Measurements from ENCODE around the gene RBPJ. TPM values are rescaled to one million over a fixed set of nuclear protein-coding genes. Genes with fewer than 3 reads are reported as not detected.

The RBPJ gene
- 88.4 TPM for total RNA-seq
- polyA plus RNA-seq = 100 to 1,000 TPM in 2 of 4 donors, 10 to 100 TPM in 2; 68.5 to 120 (median 98.0) TPM

GRCh38 chr4:26320538-26321372 is at the start of gene RBPJ:
TSS of gene RBPJ (plus strand) at chr4:26321014. CDS start at chr4:26321029, 15 bp downstream.
- peak within 1 kb of the TSS; percentile 96 to 98 (median 98) for H3K27ac Mint-ChIP-seq
- H3K9me3 ChIP-seq (ENCODE audit: control insufficient read depth in 2 of 2, low read length in 2 of 2) = no peaks in the 10 kb centered on the region
- peak within 1 kb of the TSS; percentile 87 for H3K27ac ChIP-seq (ENCODE audit: insufficient read depth, low read length, poor library complexity, severe bottlenecking)
- peak within 1 kb of the TSS; percentile 89 for H3K4me3 ChIP-seq (ENCODE audit: low read depth, low read length)
- no peaks in the 10 kb centered on the region for H3K27me3 ChIP-seq (ENCODE audit: control insufficient read depth, insufficient read depth, low read length)
- DNase-seq = peak; percentile 83 to 87 (median 84)
- peaks cover 5% of the 10 kb centered on the region for H3K27me3 Mint-ChIP-seq
- H3K9me3 Mint-ChIP-seq = peaks cover 0 to 2% (median 0%) of the 10 kb centered on the region in 7 donors
- peaks cover 37% of the 10 kb centered on the region for H3K4me1 ChIP-seq (ENCODE audit: control insufficient read depth, insufficient read depth, low read length, poor library complexity, severe bottlenecking)
- peak within 1 kb of the TSS; percentile 96 to 100 (median 98) for H3K4me3 Mint-ChIP-seq
- no peaks in the 10 kb centered on the region for H3K36me3 ChIP-seq (ENCODE audit: control insufficient read depth, insufficient read depth, low read length)
- H3K36me3 Mint-ChIP-seq = no peaks in the 10 kb centered on the region
- peaks cover 24 to 47% (median 39%) of the 10 kb centered on the region in 4 donors for H3K4me1 Mint-ChIP-seq
- ATAC-seq (ENCODE audit: low read depth in 2 of 2) = peak; percentile 14 to 15

- no peaks in the 10 kb centered on the region for H3K27me3 ChIP-seq (ENCODE audit: control insufficient read depth, insufficient read depth, low read length)
- Mint-ChIP-seq H3K27me3 (peaks cover 18% of the 10 kb centered on the region), H3K36me3 (no peaks in the 10 kb centered on the region), H3K27ac (no peak overlapping the region), H3K4me1 (no peaks in the 10 kb centered on the region), H3K9me3 (peaks cover 0 to 2% (median 0%) of the 10 kb centered on the region in 7 donors), H3K4me3 (no peak overlapping the region)
- ATAC-seq (ENCODE audit: low read depth in 2 of 2) = no peak
- H3K36me3 ChIP-seq (ENCODE audit: control insufficient read depth, insufficient read depth, low read length) = no peaks in the 10 kb centered on the region
- H3K4me1 ChIP-seq (ENCODE audit: control insufficient read depth, insufficient read depth, low read length, poor library complexity, severe bottlenecking) = no peaks in the 10 kb centered on the region
- no peak for DNase-seq
- H3K27ac ChIP-seq (ENCODE audit: insufficient read depth, low read length, poor library complexity, severe bottlenecking) = no peak overlapping the region
- no peak overlapping the region for H3K4me3 ChIP-seq (ENCODE audit: low read depth, low read length)
- H3K9me3 ChIP-seq (ENCODE audit: control insufficient read depth in 2 of 2, low read length in 2 of 2) = no peaks in the 10 kb centered on the region
These were observed 49.1 kb upstream of the RBPJ start for GRCh38 chr4:26271703-26272102.

DNA sequence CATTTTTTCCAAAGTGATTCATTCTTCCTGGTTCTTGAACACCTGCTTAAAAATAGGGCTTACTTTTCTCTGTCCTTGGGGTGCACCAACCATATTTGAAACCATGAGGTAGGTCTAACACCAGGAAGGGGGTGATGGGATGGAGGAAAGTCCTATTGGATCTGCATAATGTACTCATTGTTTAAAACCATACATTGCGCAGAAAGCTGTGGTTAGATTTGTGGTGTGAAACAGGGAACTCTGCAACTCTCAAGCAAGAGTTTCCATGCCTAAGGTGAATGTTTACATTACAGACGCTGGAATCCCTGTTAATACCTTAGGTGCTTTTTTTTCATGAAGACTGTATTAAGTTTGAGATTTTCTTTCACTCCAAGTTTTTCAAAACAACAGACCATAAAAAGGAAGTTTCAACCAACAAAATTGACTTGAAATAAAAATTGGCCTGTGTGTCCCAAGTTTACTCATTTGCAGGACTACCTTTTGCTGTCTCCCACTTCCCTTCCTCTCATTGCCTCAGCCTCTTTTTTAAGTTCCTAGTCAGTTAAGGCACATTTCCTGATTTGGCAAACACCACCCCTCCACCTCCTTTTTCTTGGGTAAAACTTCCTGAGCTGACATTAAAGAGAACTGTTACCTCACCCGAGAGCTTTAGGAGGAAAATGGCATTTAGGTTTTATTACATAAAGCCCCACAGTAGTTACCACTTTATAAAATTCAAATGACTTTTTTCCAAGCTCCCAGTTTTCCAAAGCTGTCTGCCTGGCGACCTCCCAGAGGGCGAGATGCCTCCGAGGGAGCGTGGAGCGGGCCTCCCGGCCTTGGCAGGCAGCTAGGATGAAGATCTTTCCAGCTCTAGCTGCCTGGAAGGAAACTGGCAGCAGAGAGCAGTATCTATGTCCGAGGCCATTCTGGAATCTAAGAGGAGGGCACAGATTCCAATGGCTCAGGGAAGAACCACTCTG is 47.9 kb upstream of the RBPJ start:
- H3K9me3 Mint-ChIP-seq = peaks cover 0 to 2% (median 0%) of the 10 kb centered on the region in 7 donors
- peaks cover 21% of the 10 kb centered on the region for H3K27me3 Mint-ChIP-seq
- Histone ChIP-seq H3K4me3 (ENCODE audit: low read depth, low read length) (no peak overlapping the region), H3K27me3 (ENCODE audit: control insufficient read depth, insufficient read depth, low read length) (no peaks in the 10 kb centered on the region), H3K9me3 (ENCODE audit: control insufficient read depth in 2 of 2, low read length in 2 of 2) (no peaks in the 10 kb centered on the region), H3K27ac (ENCODE audit: insufficient read depth, low read length, poor library complexity, severe bottlenecking) (no peak overlapping the region), H3K36me3 (ENCODE audit: control insufficient read depth, insufficient read depth, low read length) (no peaks in the 10 kb centered on the region), H3K4me1 (ENCODE audit: control insufficient read depth, insufficient read depth, low read length, poor library complexity, severe bottlenecking) (no peaks in the 10 kb centered on the region)
- no peak for ATAC-seq (ENCODE audit: low read depth in 2 of 2)
- no peak overlapping the region for H3K4me3 Mint-ChIP-seq
- H3K4me1 Mint-ChIP-seq = no peaks in the 10 kb centered on the region
- no peaks in the 10 kb centered on the region for H3K36me3 Mint-ChIP-seq
- no peak for DNase-seq
- peak overlapping the region in 1 of 3 donors; percentile 19 for H3K27ac Mint-ChIP-seq

DNA sequence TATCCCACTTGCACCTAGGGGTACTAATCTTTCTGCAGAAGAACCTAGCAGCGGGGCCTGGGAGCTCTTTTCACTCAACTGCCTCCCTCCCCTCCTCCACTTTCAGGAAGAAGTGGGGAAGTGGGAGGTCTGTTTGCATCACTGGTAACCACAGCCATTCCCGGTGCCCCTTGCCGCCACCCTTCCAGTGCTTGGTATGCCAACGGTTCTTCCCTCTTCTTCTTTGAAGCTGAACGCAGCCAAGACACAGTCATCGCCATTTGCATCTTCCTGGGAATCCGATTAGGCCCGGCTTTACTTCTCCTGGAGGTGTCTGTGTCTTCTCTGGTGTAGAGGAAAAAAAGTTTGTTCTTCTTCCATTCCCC is 47.2 kb upstream of the RBPJ start:
- Mint-ChIP-seq H3K4me3 (no peak overlapping the region), H3K4me1 (no peaks in the 10 kb centered on the region), H3K27ac (no peak overlapping the region), H3K27me3 (peaks cover 19% of the 10 kb centered on the region), H3K36me3 (no peaks in the 10 kb centered on the region), H3K9me3 (peaks cover 0 to 2% (median 0%) of the 10 kb centered on the region in 7 donors)
- H3K36me3 ChIP-seq (ENCODE audit: control insufficient read depth, insufficient read depth, low read length) = no peaks in the 10 kb centered on the region
- DNase-seq (no peak), ATAC-seq (ENCODE audit: low read depth in 2 of 2) (no peak)
- no peak overlapping the region for H3K27ac ChIP-seq (ENCODE audit: insufficient read depth, low read length, poor library complexity, severe bottlenecking)
- H3K9me3 ChIP-seq (ENCODE audit: control insufficient read depth in 2 of 2, low read length in 2 of 2) = no peaks in the 10 kb centered on the region
- H3K4me1 ChIP-seq (ENCODE audit: control insufficient read depth, insufficient read depth, low read length, poor library complexity, severe bottlenecking) = no peaks in the 10 kb centered on the region
- H3K4me3 ChIP-seq (ENCODE audit: low read depth, low read length) = no peak overlapping the region
- no peaks in the 10 kb centered on the region for H3K27me3 ChIP-seq (ENCODE audit: control insufficient read depth, insufficient read depth, low read length)

GRCh38 chr4:26275281-26275680 is 45.5 kb upstream of the RBPJ start:
- H3K9me3 ChIP-seq (ENCODE audit: control insufficient read depth in 2 of 2, low read length in 2 of 2) = no peaks in the 10 kb centered on the region
- H3K27ac ChIP-seq (ENCODE audit: insufficient read depth, low read length, poor library complexity, severe bottlenecking) = no peak overlapping the region
- no peaks in the 10 kb centered on the region for H3K4me1 ChIP-seq (ENCODE audit: control insufficient read depth, insufficient read depth, low read length, poor library complexity, severe bottlenecking)
- Mint-ChIP-seq H3K36me3 (no peaks in the 10 kb centered on the region), H3K27me3 (peaks cover 10% of the 10 kb centered on the region), H3K4me1 (no peaks in the 10 kb centered on the region), H3K4me3 (no peak overlapping the region), H3K9me3 (peaks cover 0 to 2% (median 0%) of the 10 kb centered on the region in 7 donors), H3K27ac (peak overlapping the region in 1 of 3 donors; percentile 72)
- H3K36me3 ChIP-seq (ENCODE audit: control insufficient read depth, insufficient read depth, low read length) = no peaks in the 10 kb centered on the region
- DNase-seq (no peak), ATAC-seq (ENCODE audit: low read depth in 2 of 2) (no peak)
- no peaks in the 10 kb centered on the region for H3K27me3 ChIP-seq (ENCODE audit: control insufficient read depth, insufficient read depth, low read length)
- no peak overlapping the region for H3K4me3 ChIP-seq (ENCODE audit: low read depth, low read length)

DNA sequence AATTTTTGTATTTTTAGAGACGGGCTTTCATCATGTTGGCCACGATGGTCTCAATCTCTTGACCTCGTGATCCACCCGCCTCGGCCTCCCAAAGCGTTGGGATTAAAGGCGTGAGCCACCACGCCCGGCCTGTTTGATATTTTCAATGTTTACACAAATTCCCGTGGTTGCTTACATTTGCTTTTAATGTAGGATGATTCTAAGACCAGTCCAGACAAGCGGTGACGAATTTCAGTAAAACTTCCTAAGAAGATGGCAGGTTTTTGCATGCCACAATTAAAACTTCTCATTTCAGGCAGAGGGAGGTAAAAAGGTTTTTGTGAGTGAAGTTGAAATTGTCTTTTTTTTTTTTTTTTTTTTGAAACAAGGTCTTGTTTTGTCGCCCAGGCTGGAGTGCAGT is 41.4 kb upstream of the RBPJ start:
- ATAC-seq (ENCODE audit: low read depth in 2 of 2) = no peak
- H3K9me3 ChIP-seq (ENCODE audit: control insufficient read depth in 2 of 2, low read length in 2 of 2) = no peaks in the 10 kb centered on the region
- no peaks in the 10 kb centered on the region for H3K4me1 Mint-ChIP-seq

GRCh38 chr4:26281881-26282280 is 38.9 kb upstream of the RBPJ start:
- Histone ChIP-seq H3K36me3 (ENCODE audit: control insufficient read depth, insufficient read depth, low read length) (no peaks in the 10 kb centered on the region), H3K4me3 (ENCODE audit: low read depth, low read length) (no peak overlapping the region), H3K4me1 (ENCODE audit: control insufficient read depth, insufficient read depth, low read length, poor library complexity, severe bottlenecking) (no peaks in the 10 kb centered on the region), H3K9me3 (ENCODE audit: control insufficient read depth in 2 of 2, low read length in 2 of 2) (no peaks in the 10 kb centered on the region), H3K27ac (ENCODE audit: insufficient read depth, low read length, poor library complexity, severe bottlenecking) (no peak overlapping the region), H3K27me3 (ENCODE audit: control insufficient read depth, insufficient read depth, low read length) (no peaks in the 10 kb centered on the region)
- H3K27me3 Mint-ChIP-seq = peaks cover 9% of the 10 kb centered on the region
- H3K27ac Mint-ChIP-seq = no peak overlapping the region
- peaks cover 0 to 7% (median 4%) of the 10 kb centered on the region in 4 donors for H3K4me1 Mint-ChIP-seq
- no peak overlapping the region for H3K4me3 Mint-ChIP-seq
- DNase-seq (no peak), ATAC-seq (ENCODE audit: low read depth in 2 of 2) (no peak)
- H3K9me3 Mint-ChIP-seq = no peaks in the 10 kb centered on the region
- no peaks in the 10 kb centered on the region for H3K36me3 Mint-ChIP-seq

More for the DNA sequence above, 41.4 kb upstream of the RBPJ start:
- H3K27me3 Mint-ChIP-seq = peaks cover 9% of the 10 kb centered on the region
- H3K9me3 Mint-ChIP-seq = no peaks in the 10 kb centered on the region
- Histone ChIP-seq H3K4me1 (ENCODE audit: control insufficient read depth, insufficient read depth, low read length, poor library complexity, severe bottlenecking) (no peaks in the 10 kb centered on the region), H3K27me3 (ENCODE audit: control insufficient read depth, insufficient read depth, low read length) (no peaks in the 10 kb centered on the region), H3K36me3 (ENCODE audit: control insufficient read depth, insufficient read depth, low read length) (no peaks in the 10 kb centered on the region), H3K4me3 (ENCODE audit: low read depth, low read length) (no peak overlapping the region), H3K27ac (ENCODE audit: insufficient read depth, low read length, poor library complexity, severe bottlenecking) (no peak overlapping the region)
- no peak overlapping the region for H3K4me3 Mint-ChIP-seq
- DNase-seq = no peak
- H3K27ac Mint-ChIP-seq = no peak overlapping the region
- no peaks in the 10 kb centered on the region for H3K36me3 Mint-ChIP-seq
